SK-N-SH treated with all-trans-retinoic acid at 6 μM for 48 hours (cell line): ENCODE measurements around the gene KLHL14.

Experiments used
- CREB5 ChIP-seq: fragments of 250-450 bp; sonication (Bioruptor Pico); IDR thresholded peaks from 2 replicates; pipeline ENCODE4 v1.5.1; 2020; ENCODE audit warnings: low read depth, mild to moderate bottlenecking, moderate library complexity
- ESRRG ChIP-seq: fragments of 250-450 bp; sonication (Bioruptor Pico); IDR thresholded peaks from 2 replicates; pipeline ENCODE4 v1.6.1; 2021; ENCODE audit warnings: mild to moderate bottlenecking
- GLIS3 ChIP-seq: fragments of 250-450 bp; sonication (Bioruptor Pico); IDR thresholded peaks from 2 replicates; pipeline ENCODE4 v1.5.0; 2020; ENCODE audit warnings: mild to moderate bottlenecking, moderate library complexity
- OSR1 ChIP-seq: fragments of 250-450 bp; sonication (Bioruptor Pico); IDR thresholded peaks from 2 replicates; pipeline ENCODE4 v1.8.0; 2022; ENCODE audit warnings: moderate library complexity, mild to moderate bottlenecking, inconsistent platforms
- PATZ1 ChIP-seq: fragments of 250-450 bp; sonication (Bioruptor Pico); IDR thresholded peaks from 2 replicates; pipeline ENCODE4 v1.8.0; 2020; ENCODE audit warnings: mild to moderate bottlenecking, moderate library complexity, borderline replicate concordance
- POU6F1 ChIP-seq: fragments of 250-450 bp; sonication (Bioruptor Pico); IDR thresholded peaks from 2 replicates; pipeline ENCODE4 v1.8.0; 2021; ENCODE audit warnings: low read depth, mild to moderate bottlenecking, moderate library complexity, borderline replicate concordance
- RARB ChIP-seq: fragments of 250-450 bp; sonication (Bioruptor Pico); IDR thresholded peaks from 2 replicates; pipeline ENCODE4 v1.8.0; 2021; ENCODE audit warnings: mild to moderate bottlenecking, moderate library complexity
- ZC3H10 ChIP-seq: fragments of 250-450 bp; sonication (Bioruptor Pico); IDR thresholded peaks from 2 replicates; pipeline ENCODE4 v1.5.1; 2021; ENCODE audit warnings: mild to moderate bottlenecking, moderate library complexity
- ZFP3 ChIP-seq: fragments of 250-450 bp; sonication (Bioruptor Pico); IDR thresholded peaks from 2 replicates; pipeline ENCODE4 v1.5.0; 2020; ENCODE audit warnings: mild to moderate bottlenecking, moderate library complexity
- ZFP30 ChIP-seq: fragments of 450-650 bp; formaldehyde crosslinking; IDR thresholded peaks from 2 replicates; pipeline ENCODE4 v1.5.0; 2022; ENCODE audit warnings: mild to moderate bottlenecking, moderate library complexity
- ZNF8 ChIP-seq: fragments of 450-650 bp; formaldehyde crosslinking; IDR thresholded peaks from 2 replicates; pipeline ENCODE4 v1.5.0; 2020; ENCODE audit warnings: mild to moderate bottlenecking, moderate library complexity

GRCh38 chr18:32701313-32701712 lies 71.5 kb downstream of the KLHL14 start:
- TF ChIP-seq ZC3H10 (CRISPR knock-in tag), result no peak
- no peak for TF ChIP-seq ZFP3 (CRISPR knock-in tag)
- no peak for TF ChIP-seq PATZ1 (CRISPR knock-in tag)
- TF ChIP-seq POU6F1 (CRISPR knock-in tag), result no peak
- no peak for TF ChIP-seq ZNF8 (CRISPR knock-in tag)
- TF ChIP-seq GLIS3, result no peak
- TF ChIP-seq RARB (CRISPR knock-in tag), result no peak
- no peak for TF ChIP-seq ZFP30 (CRISPR knock-in tag)
- TF ChIP-seq CREB5, result no peak
- TF ChIP-seq OSR1, result no peak
- no peak for TF ChIP-seq ESRRG (CRISPR knock-in tag)
